Fibroblast of lung (primary cell): ENCODE results near the gene CYP4F3. TPM values are rescaled to one million over a fixed set of nuclear protein-coding genes. Genes with fewer than 3 reads are reported as not detected.

Experiments
- DNase-seq, 2 donors: peaks; one replicate each; pipeline versions ENCODE4 v3.0.0 to v3.0.0-alpha.2; 2010; ENCODE audit warnings: low read depth in 2 of 2
- H2AFZ ChIP-seq: 2 replicates; pipeline ENCODE4 v1.5.1; 2012; ENCODE audit warnings: low read length, control low read depth, inconsistent platforms
- H3K27ac ChIP-seq: 2 replicates; pipeline ENCODE4 v1.5.1; 2011; ENCODE audit warnings: low read length, control low read depth; ENCODE audit not compliant: insufficient read depth
- H3K27me3 ChIP-seq: 2 replicates; pipeline ENCODE4 v1.5.1; 2011; ENCODE audit warnings: mild to moderate bottlenecking, low read length; ENCODE audit not compliant: control insufficient read depth, insufficient read depth
- H3K36me3 ChIP-seq: 2 replicates; pipeline ENCODE4 v1.5.1; 2011; ENCODE audit warnings: low read length; ENCODE audit not compliant: control insufficient read depth, insufficient read depth
- H3K4me1 ChIP-seq: 2 replicates; pipeline ENCODE4 v1.5.1; 2011; ENCODE audit warnings: low read length; ENCODE audit not compliant: control insufficient read depth, insufficient read depth; ENCODE audit errors: extremely low read depth
- H3K4me2 ChIP-seq: 2 replicates; pipeline ENCODE4 v1.5.1; 2011; ENCODE audit warnings: low read length, control low read depth; ENCODE audit not compliant: insufficient read depth; ENCODE audit errors: extremely low read depth
- H3K4me3 ChIP-seq, 4 experiments: fragments of 200-600 bp in 1 of 4; sonication (generic) in 1 of 4; replicated peaks in 1 of 4; 2 replicates each; pipeline ENCODE4 v1.5.1; 2011 to 2016; ENCODE audit warnings: low read length in 4 of 4, low read depth in 3 of 4, mild to moderate bottlenecking in 3 of 4, control low read depth in 2 of 4, inconsistent platforms in 1 of 4, mixed read lengths in 1 of 4; ENCODE audit not compliant: insufficient read depth in 1 of 4; ENCODE audit errors: control extremely low read depth in 1 of 4
- H3K79me2 ChIP-seq: 2 replicates; pipeline ENCODE4 v1.5.1; 2012; ENCODE audit warnings: mild to moderate bottlenecking, low read length, inconsistent platforms; ENCODE audit not compliant: control insufficient read depth, insufficient read depth
- H3K9ac ChIP-seq: 2 replicates; pipeline ENCODE4 v1.5.1; 2011; ENCODE audit warnings: mild to moderate bottlenecking, low read length, control low read depth; ENCODE audit not compliant: insufficient read depth
- H3K9me3 ChIP-seq: 2 replicates; pipeline ENCODE4 v1.5.1; 2012; ENCODE audit warnings: low read depth, low read length; ENCODE audit not compliant: control insufficient read depth, insufficient read depth
- H4K20me1 ChIP-seq: 2 replicates; pipeline ENCODE4 v1.5.1; 2011; ENCODE audit warnings: low read length; ENCODE audit not compliant: control insufficient read depth, insufficient read depth; ENCODE audit errors: extremely low read depth
- CTCF ChIP-seq, 2 donors: IDR thresholded peaks in 1 of 2; conservative IDR thresholded peaks in 1 of 2; 1 replicate in 1 of 2; 2 replicates in 1 of 2; pipeline ENCODE4 v1.5.1; 2011 to 2012; ENCODE audit warnings: low read length in 2 of 2, control low read depth in 1 of 2, inconsistent platforms in 1 of 2, low read depth in 1 of 2, mild to moderate bottlenecking in 1 of 2
- EZH2 ChIP-seq: IDR thresholded peaks from 2 replicates; pipeline ENCODE4 v1.5.1; 2012; ENCODE audit warnings: low read length, control low read depth, mild to moderate bottlenecking; ENCODE audit errors: missing control alignments
- polyA plus RNA-seq, 2 donors: library from polyadenylated mRNA; depleted of rRNA in 1 of 2; stranded (reverse) in 1 of 2; unstranded in 1 of 2; fragments of >200 nt; gene quantifications; 2 replicates each; pipeline ENCODE4 v1.2.1, GENCODE V29; 2011 to 2012; ENCODE audit warnings: missing spikeins in 1 of 2
- total RNA-seq: library from RNA; depleted of rRNA; stranded (reverse); fragments of >200 nt; gene quantifications from 2 replicates; pipeline ENCODE4 v1.2.1, GENCODE V29; 2014

CYP4F3 gene
- total and polyA plus RNA-seq, 2 donors (not counting 1 experiment from before 2014, with no cell fraction given) = not detected

DNA sequence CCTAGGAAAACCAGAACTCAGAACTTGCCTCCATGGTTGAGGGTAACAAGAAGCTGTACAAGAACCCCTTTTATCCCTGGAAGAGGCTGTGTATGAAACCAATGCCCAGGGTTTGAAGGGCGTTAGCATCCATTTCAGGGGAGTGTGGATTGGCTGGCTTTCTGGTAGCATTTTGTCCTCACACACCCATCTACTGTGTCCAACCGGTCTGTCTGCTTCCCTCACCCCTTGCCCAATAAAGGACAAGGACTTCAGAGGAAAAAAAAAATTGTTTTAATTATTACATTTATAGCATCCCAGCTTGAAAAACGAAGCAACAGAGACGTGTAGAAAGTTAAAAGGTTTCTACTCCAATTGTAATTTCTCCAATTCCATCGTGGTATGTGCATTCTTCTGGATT is 28.4 kb upstream of the CYP4F3 start:
- Histone ChIP-seq H3K27me3 (no peaks in the 10 kb centered on the region), H3K4me3 (no peak overlapping the region), H3K79me2 (no peaks in the 10 kb centered on the region), H3K4me2 (no peak overlapping the region), H3K9me3 (no peaks in the 10 kb centered on the region), H4K20me1 (no peaks in the 10 kb centered on the region), H3K36me3 (no peaks in the 10 kb centered on the region), H3K27ac (no peak overlapping the region), H2AFZ (no peak overlapping the region), H3K9ac (no peak overlapping the region), H3K4me1 (no peaks in the 10 kb centered on the region)
- no peak for TF ChIP-seq CTCF (conservative IDR thresholded peaks at IDR 0.05 in 1 of 2, IDR thresholded peaks at IDR 0.05 in 1 of 2; ENCODE audit: low read depth in 1 of 2, low read length in 2 of 2)
- TF ChIP-seq EZH2 = no peak
- no peak for DNase-seq

- Histone ChIP-seq H3K79me2 (no peaks in the 10 kb centered on the region), H4K20me1 (no peaks in the 10 kb centered on the region), H3K4me3 (no peak overlapping the region), H3K36me3 (no peaks in the 10 kb centered on the region), H3K9me3 (no peaks in the 10 kb centered on the region), H3K9ac (no peak overlapping the region), H2AFZ (no peak overlapping the region), H3K27ac (no peak overlapping the region), H3K4me1 (no peaks in the 10 kb centered on the region), H3K27me3 (no peaks in the 10 kb centered on the region), H3K4me2 (no peak overlapping the region)
- DNase-seq = no peak
- TF ChIP-seq EZH2 (no peak), CTCF (conservative IDR thresholded peaks at IDR 0.05 in 1 of 2, IDR thresholded peaks at IDR 0.05 in 1 of 2; ENCODE audit: low read depth in 1 of 2, low read length in 2 of 2) (no peak)
Observed at GRCh38 chr19:15613338-15613737, 27.4 kb upstream of the CYP4F3 start.

DNA sequence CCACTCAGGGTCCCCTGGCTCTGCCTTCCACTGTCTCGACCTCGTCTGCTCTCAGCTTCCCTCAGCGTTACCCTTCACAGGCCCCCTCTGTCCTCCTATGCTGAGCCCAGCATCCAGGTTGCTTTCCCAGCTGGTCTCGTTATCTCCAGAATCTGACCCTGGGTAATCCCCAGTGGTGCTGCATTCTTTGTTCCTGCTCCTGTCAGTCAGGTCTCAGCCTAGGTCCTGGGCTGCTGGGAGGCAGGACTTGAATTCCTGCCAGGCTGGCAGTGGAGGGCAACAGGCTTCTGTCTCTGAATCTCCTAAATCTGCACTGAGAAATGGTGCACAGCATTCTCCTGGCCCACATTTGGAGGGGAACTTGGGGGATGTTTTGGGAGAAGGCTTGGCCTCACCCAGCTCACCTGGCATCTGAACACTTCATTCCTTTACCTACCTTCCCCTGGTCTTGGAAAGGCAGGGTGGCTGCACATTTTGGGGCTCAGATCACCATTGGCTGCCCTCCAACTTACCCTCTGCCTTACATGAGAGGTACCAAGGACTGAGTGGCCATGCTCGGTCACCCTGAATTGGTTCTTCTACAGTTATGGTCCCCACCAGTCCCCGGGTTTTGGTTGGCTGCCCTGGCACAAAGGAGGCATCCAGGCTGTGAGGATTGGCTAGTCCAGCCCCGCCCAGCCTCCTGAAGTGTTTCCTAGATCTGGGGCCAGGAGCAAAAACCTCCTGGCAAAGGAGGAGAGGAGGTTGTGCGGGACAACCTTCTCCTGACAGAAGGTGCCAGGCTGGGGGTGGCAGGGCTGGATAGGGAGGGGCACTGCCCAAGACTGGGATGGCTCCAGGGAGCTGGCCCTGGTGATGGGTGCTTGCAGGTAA is 26.0 kb upstream of the CYP4F3 start, which contains the start of gene CYP4F8:
Gene CYP4F8 (plus strand): TSS at position 712 of the 873 bp plus-strand sequence. CDS start 399 bp downstream, outside the sequence.
- Histone ChIP-seq H3K4me3 (no peak within 1 kb of the TSS), H3K79me2 (no peaks in the 10 kb centered on the region), H3K4me2 (no peak within 1 kb of the TSS), H3K27me3 (no peaks in the 10 kb centered on the region), H4K20me1 (no peaks in the 10 kb centered on the region), H3K9me3 (no peaks in the 10 kb centered on the region), H3K9ac (no peak within 1 kb of the TSS), H2AFZ (no peak within 1 kb of the TSS), H3K36me3 (no peaks in the 10 kb centered on the region), H3K27ac (no peak within 1 kb of the TSS), H3K4me1 (no peaks in the 10 kb centered on the region)
- DNase-seq = no peak
- TF ChIP-seq CTCF (conservative IDR thresholded peaks at IDR 0.05 in 1 of 2, IDR thresholded peaks at IDR 0.05 in 1 of 2; ENCODE audit: low read depth in 1 of 2, low read length in 2 of 2) = no peak
- no peak for TF ChIP-seq EZH2
